ENCODE results near the gene ELFN2.
"Not testable (repeated sequence)": the region's sequence is repeated elsewhere in the genome, so short reads cannot be mapped to it uniquely, and the experiment has no call there.

Gene ELFN2, protein sequence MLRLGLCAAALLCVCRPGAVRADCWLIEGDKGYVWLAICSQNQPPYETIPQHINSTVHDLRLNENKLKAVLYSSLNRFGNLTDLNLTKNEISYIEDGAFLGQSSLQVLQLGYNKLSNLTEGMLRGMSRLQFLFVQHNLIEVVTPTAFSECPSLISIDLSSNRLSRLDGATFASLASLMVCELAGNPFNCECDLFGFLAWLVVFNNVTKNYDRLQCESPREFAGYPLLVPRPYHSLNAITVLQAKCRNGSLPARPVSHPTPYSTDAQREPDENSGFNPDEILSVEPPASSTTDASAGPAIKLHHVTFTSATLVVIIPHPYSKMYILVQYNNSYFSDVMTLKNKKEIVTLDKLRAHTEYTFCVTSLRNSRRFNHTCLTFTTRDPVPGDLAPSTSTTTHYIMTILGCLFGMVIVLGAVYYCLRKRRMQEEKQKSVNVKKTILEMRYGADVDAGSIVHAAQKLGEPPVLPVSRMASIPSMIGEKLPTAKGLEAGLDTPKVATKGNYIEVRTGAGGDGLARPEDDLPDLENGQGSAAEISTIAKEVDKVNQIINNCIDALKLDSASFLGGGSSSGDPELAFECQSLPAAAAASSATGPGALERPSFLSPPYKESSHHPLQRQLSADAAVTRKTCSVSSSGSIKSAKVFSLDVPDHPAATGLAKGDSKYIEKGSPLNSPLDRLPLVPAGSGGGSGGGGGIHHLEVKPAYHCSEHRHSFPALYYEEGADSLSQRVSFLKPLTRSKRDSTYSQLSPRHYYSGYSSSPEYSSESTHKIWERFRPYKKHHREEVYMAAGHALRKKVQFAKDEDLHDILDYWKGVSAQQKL

GRCh38 chr22:37427135-37427710 is at the start of gene ELFN2:
Gene ELFN2, minus strand, starts transcription at chr22:37427479. Its CDS starts 51,945 bp downstream, at chr22:37375534.
- peak; percentile 22 for DNase-seq

- DNase-seq = no peak
These were observed 49.4 kb upstream of the ELFN2 start for GRCh38 chr22:37476389-37477329.

GRCh38 chr22:37474447-37475090 is 47.3 kb upstream of the ELFN2 start:
- no peak for DNase-seq

GRCh38 chr22:37473437-37473946 is 46.2 kb upstream of the ELFN2 start:
- DNase-seq = no peak

- peak; percentile 74 for DNase-seq
These were observed 45.2 kb upstream of the ELFN2 start for GRCh38 chr22:37472418-37473006.

GRCh38 chr22:37471727-37472417 is 44.6 kb upstream of the ELFN2 start:
- DNase-seq = no peak

GRCh38 chr22:37470087-37470445 is 42.8 kb upstream of the ELFN2 start:
- no peak for DNase-seq

DNA sequence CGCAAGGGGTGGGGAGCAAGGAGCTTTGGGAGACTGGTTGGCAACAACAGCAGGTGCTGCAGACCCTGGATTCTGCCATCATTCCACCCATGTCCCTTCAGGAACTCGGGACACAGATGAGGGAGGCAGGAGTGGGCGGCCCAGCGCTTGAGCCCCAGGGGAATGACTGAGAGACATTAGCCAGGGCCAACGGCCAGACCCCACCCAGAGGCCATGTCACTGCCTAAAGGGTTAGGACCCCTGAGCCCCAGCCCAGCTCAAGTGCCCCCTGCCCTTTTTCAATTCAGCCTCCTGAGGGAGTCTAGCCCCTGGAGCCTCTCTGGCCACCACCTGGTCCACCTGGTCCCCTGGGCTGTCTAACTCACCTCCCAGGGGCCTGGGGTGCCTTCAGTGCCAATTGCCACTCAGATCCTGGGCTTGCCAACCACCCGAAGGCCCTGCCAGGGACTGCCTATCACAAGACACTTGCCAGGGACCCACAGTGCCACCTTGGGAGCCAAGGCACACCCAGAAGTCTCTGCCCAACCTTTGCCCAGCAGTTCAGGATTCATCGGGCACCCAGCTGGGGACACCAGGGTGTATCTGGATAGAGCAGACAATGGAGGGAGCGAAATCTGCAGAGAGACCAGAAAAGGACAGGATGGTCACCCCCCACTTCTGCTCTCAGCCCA is 42.3 kb upstream of the ELFN2 start:
- no peak for DNase-seq

GRCh38 chr22:37468201-37468695 is 41.0 kb upstream of the ELFN2 start:
- DNase-seq = not testable (repeated sequence)

GRCh38 chr22:37467391-37467955 is 40.2 kb upstream of the ELFN2 start:
- no peak for DNase-seq

- DNase-seq = no peak
These were observed 36.9 kb upstream of the ELFN2 start for GRCh38 chr22:37464181-37464580.

- peak; percentile 30 for DNase-seq
These were observed 35.7 kb upstream of the ELFN2 start for GRCh38 chr22:37462983-37463382.

DNA sequence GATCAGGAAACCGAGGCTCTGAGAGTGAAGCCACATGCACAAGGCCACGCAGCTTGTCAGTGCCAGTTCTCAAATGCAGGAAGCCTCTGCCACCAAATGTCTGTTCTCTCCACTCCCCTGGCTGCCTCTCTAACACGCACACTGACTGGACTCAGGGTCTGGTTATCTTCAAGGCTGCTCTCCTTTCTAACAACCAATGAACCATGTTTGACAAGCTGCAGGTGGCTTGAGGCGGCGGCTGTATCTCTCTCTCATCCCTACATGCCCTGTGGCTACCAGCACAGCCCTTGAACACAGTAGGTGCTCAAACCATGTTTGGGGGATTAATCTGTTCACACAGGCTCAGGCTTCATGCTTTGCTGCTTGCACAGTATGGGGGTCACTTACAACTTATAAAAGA is 35.2 kb upstream of the ELFN2 start:
- no peak for DNase-seq

GRCh38 chr22:37461961-37462360 is 34.7 kb upstream of the ELFN2 start:
- no peak for DNase-seq

GRCh38 chr22:37460684-37461083 is 33.4 kb upstream of the ELFN2 start:
- DNase-seq = no peak

GRCh38 chr22:37459206-37459605 is 31.9 kb upstream of the ELFN2 start:
- DNase-seq = no peak

DNA sequence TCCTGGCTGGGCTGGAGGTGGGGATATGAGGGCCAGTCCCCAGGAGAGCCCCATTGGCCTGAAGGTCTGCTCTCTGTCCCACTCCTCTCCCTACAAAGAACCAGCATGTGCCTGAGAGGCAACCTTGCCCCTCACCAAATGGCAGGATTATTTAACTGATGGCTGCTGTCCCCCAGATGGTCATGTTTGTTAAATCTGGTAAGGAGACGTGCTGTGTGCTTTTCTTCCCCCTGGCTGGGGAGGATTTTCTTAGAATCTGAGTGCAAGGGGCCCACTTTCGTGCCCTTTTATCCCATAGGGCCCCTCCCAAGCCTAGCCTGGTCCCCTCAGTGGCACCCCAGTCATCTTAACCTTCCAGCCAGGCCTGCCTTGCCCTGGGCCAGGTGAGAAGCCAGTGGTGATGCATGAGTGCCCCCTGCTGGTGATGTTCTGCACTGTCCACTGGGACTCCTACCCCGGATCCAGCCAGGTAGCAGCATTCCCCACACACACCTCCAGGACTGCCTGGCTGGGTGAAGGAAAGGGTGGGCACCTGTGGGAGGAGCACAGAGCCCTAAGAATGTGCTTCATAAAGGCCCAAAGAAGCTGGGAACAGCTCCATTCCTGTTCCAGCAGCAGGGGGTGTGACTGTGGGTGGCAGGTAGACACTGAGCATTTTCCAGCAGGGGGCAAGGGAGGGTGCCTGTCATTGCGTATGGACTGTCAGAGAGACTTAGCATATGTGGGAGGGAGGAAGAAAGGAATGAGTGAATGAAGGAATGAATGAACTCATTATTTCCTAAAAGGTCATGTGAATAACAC is 30.0 kb upstream of the ELFN2 start:
- peak; percentile 87 for DNase-seq

DNA sequence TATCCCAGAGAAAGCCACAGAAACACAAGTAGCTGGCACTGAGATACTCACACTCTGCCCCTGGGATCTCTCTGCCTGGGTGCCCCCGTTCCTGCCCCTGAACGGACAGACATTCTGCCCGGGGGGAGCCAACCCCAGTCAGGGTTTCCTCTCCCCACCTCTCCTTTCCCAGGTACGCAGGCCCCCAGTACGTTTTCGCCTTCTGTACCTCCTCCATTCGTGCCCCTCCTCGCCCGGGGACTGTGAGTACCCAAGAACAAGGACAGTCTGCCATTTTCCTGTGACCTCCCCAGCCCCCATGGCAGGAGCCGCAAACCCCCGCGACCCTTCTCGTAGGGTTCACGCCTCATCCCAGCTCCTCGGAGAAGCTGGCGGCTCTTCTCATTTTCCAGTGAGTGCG is 29.1 kb upstream of the ELFN2 start:
- no peak for DNase-seq

- no peak for DNase-seq
These were observed 28.6 kb upstream of the ELFN2 start for GRCh38 chr22:37455896-37456295.
